Endothelial cell of umbilical vein (primary cell): ENCODE data around the gene RMC1. TPM values are rescaled to one million over a fixed set of nuclear protein-coding genes. Genes with fewer than 3 reads are reported as not detected.

Source experiments
- BruUV-seq: library from RNA; stranded (reverse); fragments of 400-500 nt; replicated peaks from 2 replicates; lab custom pipeline; 2021; lab: Mats Ljungman, UMichigan
- CTCF ChIA-PET: fragments of 300-600, 350-600 bp; sonication (Branson Sonifier 250); formaldehyde crosslinking; loops from one replicate; lab custom pipeline; 2021; ENCODE audit warnings: antibody characterized with exemption, inconsistent platforms; lab: Charles Lee
- POLR2A ChIA-PET: fragments of 300-600, 350-600 bp; sonication (Branson Sonifier 250); formaldehyde crosslinking; loops from one replicate; lab custom pipeline; 2021; ENCODE audit warnings: antibody characterized with exemption, inconsistent platforms; lab: Charles Lee
- DNase-seq: peaks from one replicate; pipeline ENCODE4 v3.0.0-alpha.2; 2011; ENCODE audit warnings: low read depth, low spot score
- FAIRE-seq: peaks from 2 replicates; lab custom pipeline; 2011; peaks lifted over from hg19 to GRCh38; lab: Jason Lieb, UNC
- H2AFZ ChIP-seq: 2 replicates; pipeline ENCODE4 v1.6.0; 2012; ENCODE audit warnings: low read depth, low read length, control low read depth, inconsistent platforms
- H3K27ac ChIP-seq: 2 replicates; pipeline ENCODE4 v1.5.1; 2011; ENCODE audit warnings: low read depth, mild to moderate bottlenecking, control low read depth, low read length, moderate library complexity; ENCODE audit not compliant: insufficient read depth
- H3K27me3 ChIP-seq, 2 experiments: 2 replicates each; pipeline versions ENCODE4 v1.6.0 to v1.6.1; 2011; ENCODE audit warnings: low read length in 2 of 2, mixed read lengths in 1 of 2; ENCODE audit not compliant: control insufficient read depth in 2 of 2, insufficient read depth in 2 of 2
- H3K36me3 ChIP-seq, 2 experiments: 2 replicates in 1 of 2; 3 replicates in 1 of 2; pipeline ENCODE4 v1.5.1; 2011; ENCODE audit warnings: low read length in 2 of 2, mild to moderate bottlenecking in 1 of 2, moderate library complexity in 1 of 2; ENCODE audit not compliant: control insufficient read depth in 2 of 2, insufficient read depth in 2 of 2; ENCODE audit errors: extremely low read depth in 1 of 2
- H3K4me1 ChIP-seq: 3 replicates; pipeline ENCODE4 v1.5.1; 2011; ENCODE audit warnings: mild to moderate bottlenecking, low read length; ENCODE audit not compliant: control insufficient read depth, insufficient read depth; ENCODE audit errors: extremely low read depth
- H3K4me2 ChIP-seq: 2 replicates; pipeline ENCODE4 v1.6.1; 2011; ENCODE audit warnings: low read length, control low read depth, mixed read lengths; ENCODE audit not compliant: insufficient read depth
- H3K4me3 ChIP-seq, 3 experiments: fragments of 200-600 bp in 1 of 3; sonication (generic), shearing (Covaris generic) in 1 of 3; replicated peaks in 1 of 3; 2 replicates each; pipeline ENCODE4 v1.5.1; 2011 to 2016; ENCODE audit warnings: control low read depth in 3 of 3, low read length in 3 of 3, mild to moderate bottlenecking in 2 of 3, inconsistent platforms in 1 of 3, low read depth in 1 of 3, moderate library complexity in 1 of 3; ENCODE audit not compliant: insufficient read depth in 1 of 3
- H3K79me2 ChIP-seq: 2 replicates; pipeline ENCODE4 v1.6.0; 2012; ENCODE audit warnings: low read length, inconsistent platforms; ENCODE audit not compliant: control insufficient read depth, insufficient read depth
- H3K9ac ChIP-seq: replicated peaks from 2 replicates; pipeline ENCODE3; 2011; ENCODE audit warnings: low read length, control low read depth; ENCODE audit not compliant: insufficient read depth; ENCODE audit errors: extremely low read depth
- H3K9me1 ChIP-seq: replicated peaks from 3 replicates; pipeline ENCODE4 v1.6.0; 2011; ENCODE audit warnings: mild to moderate bottlenecking, low read length; ENCODE audit not compliant: control insufficient read depth, insufficient read depth; ENCODE audit errors: extremely low read depth
- H3K9me3 ChIP-seq: replicated peaks from 2 replicates; pipeline ENCODE4 v1.5.1; 2012; ENCODE audit warnings: low read length, inconsistent platforms; ENCODE audit not compliant: control insufficient read depth, insufficient read depth
- H4K20me1 ChIP-seq: replicated peaks from 2 replicates; pipeline ENCODE3; 2011; ENCODE audit warnings: mild to moderate bottlenecking, low read length; ENCODE audit not compliant: control insufficient read depth, insufficient read depth; ENCODE audit errors: extremely low read depth
- CTCF ChIP-seq, 2 donors: IDR thresholded peaks; 1 replicate in 1 of 2; 2 replicates in 1 of 2; pipeline ENCODE4 v1.5.1; 2011; ENCODE audit warnings: low read length in 2 of 2, mild to moderate bottlenecking in 2 of 2, moderate library complexity in 2 of 2, control low read depth in 1 of 2, inconsistent platforms in 1 of 2, low read depth in 1 of 2; ENCODE audit not compliant: insufficient read depth in 1 of 2; ENCODE audit errors: extremely low read depth in 1 of 2
- EZH2 ChIP-seq: IDR thresholded peaks from 2 replicates; pipeline ENCODE4 v1.6.1; 2012; ENCODE audit warnings: borderline replicate concordance, low read depth, mild to moderate bottlenecking, moderate library complexity, low read length, inconsistent platforms; ENCODE audit not compliant: severe bottlenecking
- FOS ChIP-seq: IDR thresholded peaks from 2 replicates; pipeline ENCODE4 v1.6.1; 2011; ENCODE audit warnings: mild to moderate bottlenecking, low read length, moderate library complexity, borderline replicate concordance; ENCODE audit not compliant: insufficient read depth
- GATA2 ChIP-seq: IDR thresholded peaks from 2 replicates; pipeline ENCODE4 v1.7.0; 2011; ENCODE audit warnings: low read depth, mild to moderate bottlenecking, moderate library complexity, mixed read lengths, low read length; ENCODE audit not compliant: insufficient read length, insufficient read depth
- JUN ChIP-seq: IDR thresholded peaks from 2 replicates; pipeline ENCODE4 v1.6.1; 2011; ENCODE audit warnings: borderline replicate concordance, low read depth; ENCODE audit not compliant: insufficient read length, insufficient read depth
- MAX ChIP-seq: IDR thresholded peaks from 2 replicates; pipeline ENCODE4 v1.6.1; 2011; ENCODE audit not compliant: insufficient read depth, insufficient read length
- MYC ChIP-seq: IDR thresholded peaks from one replicate; pipeline ENCODE4 v1.6.1; 2011; ENCODE audit warnings: mild to moderate bottlenecking, low read depth, low read length
- POLR2A ChIP-seq: IDR thresholded peaks from 2 replicates; pipeline ENCODE4 v1.6.1; 2012; ENCODE audit warnings: low read depth, mild to moderate bottlenecking, control low read depth, low read length
- POLR2AphosphoS5 ChIP-seq: IDR thresholded peaks from 2 replicates; pipeline ENCODE4 v1.6.1; 2012; ENCODE audit warnings: low read depth, mild to moderate bottlenecking, control low read depth, low read length, moderate library complexity; ENCODE audit not compliant: insufficient read depth
- dilution Hi-C: fragments of 300-500 bp; cut with MboI; formaldehyde crosslinking; loops from one replicate; pipeline ENCODE4 v1.15.0; 2019; ENCODE audit warnings: low sequenced_read_pairs; ENCODE audit not compliant: extremely low pct_ligation_motif_present
- intact Hi-C: fragments of 100-400 bp; cut with micrococcal nuclease; formaldehyde crosslinking; loops from one replicate; pipeline ENCODE4 v1.10.0; 2022
- polyA plus RNA-seq, 4 experiments: library from polyadenylated mRNA; depleted of rRNA in 3 of 4; stranded (reverse) in 3 of 4; unstranded in 1 of 4; fragments of >200 nt; gene quantifications; 2 replicates each; pipeline versions ENCODE4 v1.2.1 to v1.2.3, GENCODE V29; 2011 to 2012; ENCODE audit warnings: missing spikeins in 1 of 4
- total RNA-seq: library from RNA; stranded (reverse); gene quantifications from 2 replicates; pipeline ENCODE4 v1.2.3, GENCODE V29; 2021

RMC1 gene
- total and polyA plus RNA-seq, 2 donors (not counting 3 experiments of a cell fraction or from before 2014, with no cell fraction given): 26.2 to 29.7 TPM

GRCh38 chr18:23479829-23480505 is 23.3 kb upstream of the RMC1 start:
- Histone ChIP-seq H3K4me3 (no peak overlapping the region), H3K4me1 (peaks cover 8% of the 10 kb centered on the region), H3K36me3 (peaks cover 9 to 27% of the 10 kb centered on the region in 2 experiments), H3K79me2 (no peaks in the 10 kb centered on the region), H3K27ac (no peak overlapping the region), H3K9me1 (no peaks in the 10 kb centered on the region), H3K4me2 (no peak overlapping the region), H3K9ac (no peak overlapping the region), H4K20me1 (peaks cover 2% of the 10 kb centered on the region), H2AFZ (no peak overlapping the region), H3K27me3 (no peaks in the 10 kb centered on the region), H3K9me3 (no peaks in the 10 kb centered on the region)
- FAIRE-seq (no peak), DNase-seq (no peak)
- CTCF ChIA-PET: interaction anchor here (1.0 kb wide), 1 partner anchor 8 kb away, joined by 3 read pairs; no protein-coding TSS in a partner anchor
- dilution Hi-C loops: no loop called here
- POLR2A ChIA-PET: no interaction called here
- intact Hi-C loops: no loop called here
- BruUV-seq: no TSS peak
- TF ChIP-seq POLR2A (no peak), POLR2AphosphoS5 (no peak), JUN (no peak), FOS (no peak), EZH2 (no peak), MYC (no peak), GATA2 (no peak), CTCF (IDR thresholded peaks at IDR 0.05; ENCODE audit: extremely low read depth in 1 of 2, insufficient read depth in 1 of 2, low read depth in 1 of 2, low read length in 2 of 2) (no peak), MAX (no peak)
